ENCODE results near the gene ANXA2R.

DNA sequence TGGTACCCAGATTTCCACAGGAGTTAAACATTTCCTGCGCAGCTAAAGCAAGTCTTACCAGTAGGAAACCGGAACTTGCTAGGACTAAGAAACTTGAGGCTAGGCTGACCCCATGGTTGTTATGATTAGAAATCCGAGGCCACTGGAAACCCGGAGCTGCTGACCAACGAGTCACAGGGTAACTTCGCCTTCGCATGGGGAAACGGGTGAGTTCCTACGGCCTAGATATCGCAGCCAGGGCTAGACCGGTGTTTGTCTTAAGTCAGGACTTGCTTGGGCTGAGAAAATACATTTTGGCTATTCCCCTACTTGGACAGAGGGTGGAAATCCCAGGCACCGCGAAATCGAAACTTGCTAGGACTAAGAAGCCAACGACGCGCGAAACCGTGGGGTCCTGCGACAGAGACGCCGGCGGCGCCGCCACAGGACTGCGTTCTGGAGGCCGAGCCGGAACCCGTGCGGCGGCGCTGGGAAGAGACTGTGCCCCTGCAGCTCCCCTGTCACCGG is 1.6 kb upstream of the ANXA2R start:
- TF ChIP-seq, protein P1, sequence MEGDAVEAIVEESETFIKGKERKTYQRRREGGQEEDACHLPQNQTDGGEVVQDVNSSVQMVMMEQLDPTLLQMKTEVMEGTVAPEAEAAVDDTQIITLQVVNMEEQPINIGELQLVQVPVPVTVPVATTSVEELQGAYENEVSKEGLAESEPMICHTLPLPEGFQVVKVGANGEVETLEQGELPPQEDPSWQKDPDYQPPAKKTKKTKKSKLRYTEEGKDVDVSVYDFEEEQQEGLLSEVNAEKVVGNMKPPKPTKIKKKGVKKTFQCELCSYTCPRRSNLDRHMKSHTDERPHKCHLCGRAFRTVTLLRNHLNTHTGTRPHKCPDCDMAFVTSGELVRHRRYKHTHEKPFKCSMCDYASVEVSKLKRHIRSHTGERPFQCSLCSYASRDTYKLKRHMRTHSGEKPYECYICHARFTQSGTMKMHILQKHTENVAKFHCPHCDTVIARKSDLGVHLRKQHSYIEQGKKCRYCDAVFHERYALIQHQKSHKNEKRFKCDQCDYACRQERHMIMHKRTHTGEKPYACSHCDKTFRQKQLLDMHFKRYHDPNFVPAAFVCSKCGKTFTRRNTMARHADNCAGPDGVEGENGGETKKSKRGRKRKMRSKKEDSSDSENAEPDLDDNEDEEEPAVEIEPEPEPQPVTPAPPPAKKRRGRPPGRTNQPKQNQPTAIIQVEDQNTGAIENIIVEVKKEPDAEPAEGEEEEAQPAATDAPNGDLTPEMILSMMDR (IDR thresholded peaks at IDR 0.05): no peak
- no peak for TF ChIP-seq EZH2 (IDR thresholded peaks at IDR 0.05; ENCODE audit: borderline replicate concordance, insufficient read depth, low read depth, low read length, poor library complexity, severe bottlenecking)
